Peyer's patch (tissue), 4 donors: ENCODE data around the gene KLHL18. TPM values are rescaled to one million over a fixed set of nuclear protein-coding genes. Genes with fewer than 3 reads are reported as not detected.

Experiments used
- DNase-seq, 3 donors: peaks; one replicate each; pipeline ENCODE4 v3.0.0-alpha.2; 2017 to 2019
- H3K27ac ChIP-seq, 4 donors: fragments of 200-600 bp; sonication (generic); one replicate each; pipeline ENCODE4 v1.5.1; 2016 to 2019
- H3K27me3 ChIP-seq, 2 donors: fragments of 200-600 bp; sonication (generic); one replicate each; pipeline ENCODE4 v1.5.1; 2019
- H3K36me3 ChIP-seq, 3 donors: fragments of 200-600 bp; sonication (generic); one replicate each; pipeline ENCODE4 v1.5.1; 2016 to 2019
- H3K4me1 ChIP-seq, 4 donors: fragments of 200-600 bp; sonication (generic); one replicate each; pipeline ENCODE4 v1.5.1; 2016 to 2019
- H3K4me3 ChIP-seq, 4 donors: fragments of 200-600 bp; sonication (generic); 1 replicate in 3 of 4; 2 replicates in 1 of 4; pipeline ENCODE4 v1.5.1; 2016 to 2019; ENCODE audit warnings: mild to moderate bottlenecking in 1 of 4
- H3K9me3 ChIP-seq, 4 donors: fragments of 200-600 bp; sonication (generic); one replicate each; pipeline ENCODE4 v1.5.1; 2016 to 2019; ENCODE audit warnings: mild to moderate bottlenecking in 1 of 4
- POLR2A ChIP-seq, 2 donors: fragments of 450-650 bp; IDR thresholded peaks; one replicate each; pipeline ENCODE4 v1.5.1; 2017; ENCODE audit warnings: antibody characterized with exemption in 2 of 2, mild to moderate bottlenecking in 2 of 2, moderate library complexity in 2 of 2
- total RNA-seq, 4 donors: library from RNA; depleted of rRNA; stranded (reverse); fragments of >200 nt; gene quantifications; one replicate each; pipeline ENCODE4 v1.1.0, GENCODE V29; 2016
- TF ChIP-seq, protein P1 (sequence below), 6 experiments: fragments of 450-650 bp in 4 of 6; fragments of 200-600 bp in 2 of 6; sonication (generic) in 1 of 6; IDR thresholded peaks; one replicate each; pipeline ENCODE4 v1.5.1; 2017 to 2019; ENCODE audit warnings: antibody characterized with exemption in 6 of 6, mild to moderate bottlenecking in 3 of 6, moderate library complexity in 1 of 6

The KLHL18 gene
- total RNA-seq, 4 donors from 2014 or later: 12.1 to 19.5 (median 16.6) TPM

DNA sequence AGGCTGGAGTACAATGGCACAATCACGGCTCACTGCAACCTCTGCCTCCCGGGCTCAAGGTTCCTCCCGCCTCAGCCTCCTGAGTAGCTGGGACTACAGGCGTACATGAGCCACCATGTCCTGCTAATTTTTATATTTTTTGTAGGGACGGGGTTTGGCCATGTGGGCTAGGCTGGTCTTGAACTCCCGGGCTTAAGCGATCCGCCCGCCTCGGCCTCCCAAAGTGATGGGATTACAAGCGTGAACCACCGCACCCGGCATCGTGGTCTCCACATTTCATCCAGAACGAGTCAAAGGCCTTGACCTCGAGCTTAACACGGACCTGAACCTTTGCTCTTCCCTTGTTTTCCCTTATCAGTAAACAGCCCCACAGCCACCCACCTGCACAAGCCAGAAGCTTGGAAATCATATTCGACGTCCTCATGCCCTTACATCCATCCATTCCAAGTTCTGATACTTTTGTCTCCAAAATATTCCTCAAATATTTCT is 96.7 kb downstream of the KLHL18 start:
- peaks cover 0 to 21% (median 5%) of the 10 kb centered on the region in 4 donors for H3K4me1 ChIP-seq
- no peaks in the 10 kb centered on the region for H3K36me3 ChIP-seq
- H3K4me3 ChIP-seq: peak overlapping the region in 3 of 4 donors; percentile 86 to 89 (median 89)
- peak overlapping the region in 3 of 4 donors; percentile 87 to 99 (median 92) for H3K27ac ChIP-seq
- TF ChIP-seq, protein P1, sequence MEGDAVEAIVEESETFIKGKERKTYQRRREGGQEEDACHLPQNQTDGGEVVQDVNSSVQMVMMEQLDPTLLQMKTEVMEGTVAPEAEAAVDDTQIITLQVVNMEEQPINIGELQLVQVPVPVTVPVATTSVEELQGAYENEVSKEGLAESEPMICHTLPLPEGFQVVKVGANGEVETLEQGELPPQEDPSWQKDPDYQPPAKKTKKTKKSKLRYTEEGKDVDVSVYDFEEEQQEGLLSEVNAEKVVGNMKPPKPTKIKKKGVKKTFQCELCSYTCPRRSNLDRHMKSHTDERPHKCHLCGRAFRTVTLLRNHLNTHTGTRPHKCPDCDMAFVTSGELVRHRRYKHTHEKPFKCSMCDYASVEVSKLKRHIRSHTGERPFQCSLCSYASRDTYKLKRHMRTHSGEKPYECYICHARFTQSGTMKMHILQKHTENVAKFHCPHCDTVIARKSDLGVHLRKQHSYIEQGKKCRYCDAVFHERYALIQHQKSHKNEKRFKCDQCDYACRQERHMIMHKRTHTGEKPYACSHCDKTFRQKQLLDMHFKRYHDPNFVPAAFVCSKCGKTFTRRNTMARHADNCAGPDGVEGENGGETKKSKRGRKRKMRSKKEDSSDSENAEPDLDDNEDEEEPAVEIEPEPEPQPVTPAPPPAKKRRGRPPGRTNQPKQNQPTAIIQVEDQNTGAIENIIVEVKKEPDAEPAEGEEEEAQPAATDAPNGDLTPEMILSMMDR (IDR thresholded peaks at IDR 0.05): no peak
- no peak for TF ChIP-seq POLR2A (IDR thresholded peaks at IDR 0.05)
- no peaks in the 10 kb centered on the region for H3K27me3 ChIP-seq
- H3K9me3 ChIP-seq: no peaks in the 10 kb centered on the region
- DNase-seq: no peak

DNA sequence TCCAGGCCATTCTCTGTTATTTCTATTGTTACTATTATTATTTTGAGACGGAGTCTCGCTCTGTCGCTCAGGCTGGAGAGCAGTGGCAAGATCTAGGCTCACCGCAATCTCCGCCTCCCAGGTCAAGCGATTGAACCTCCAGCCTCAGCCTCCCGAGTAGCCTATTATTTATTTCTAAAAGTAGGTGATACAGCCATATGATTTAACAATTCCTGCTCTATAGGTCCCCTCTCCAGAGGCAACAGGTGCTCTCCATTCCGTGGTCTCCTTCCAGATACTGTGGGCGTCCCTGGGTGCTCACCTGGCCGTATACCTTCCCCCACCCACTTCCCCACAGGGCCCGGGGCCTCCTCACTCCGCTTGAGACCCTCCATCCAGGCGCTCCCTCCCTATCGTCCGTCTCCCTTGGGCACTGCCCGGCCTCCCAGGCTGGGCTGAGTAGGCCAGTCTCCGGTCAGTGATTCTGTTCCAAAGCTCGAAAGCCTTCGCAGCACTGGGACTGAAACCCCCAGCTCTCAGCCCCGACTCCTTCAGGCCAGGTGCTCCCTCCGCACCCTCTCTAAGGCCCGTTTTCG is 97.4 kb downstream of the KLHL18 start:
- no peak for DNase-seq
- no peaks in the 10 kb centered on the region for H3K27me3 ChIP-seq
- peaks cover 0 to 21% (median 5%) of the 10 kb centered on the region in 4 donors for H3K4me1 ChIP-seq
- TF ChIP-seq, protein P1 (IDR thresholded peaks at IDR 0.05): peak in 3 of 6 experiments; percentile 16 to 24 (median 20)
- TF ChIP-seq POLR2A (IDR thresholded peaks at IDR 0.05): peak; percentile 67 to 89
- peak overlapping the region; percentile 74 to 89 (median 88) for H3K4me3 ChIP-seq
- H3K27ac ChIP-seq: peak overlapping the region; percentile 87 to 99 (median 92)
- no peaks in the 10 kb centered on the region for H3K9me3 ChIP-seq
- no peaks in the 10 kb centered on the region for H3K36me3 ChIP-seq

DNA sequence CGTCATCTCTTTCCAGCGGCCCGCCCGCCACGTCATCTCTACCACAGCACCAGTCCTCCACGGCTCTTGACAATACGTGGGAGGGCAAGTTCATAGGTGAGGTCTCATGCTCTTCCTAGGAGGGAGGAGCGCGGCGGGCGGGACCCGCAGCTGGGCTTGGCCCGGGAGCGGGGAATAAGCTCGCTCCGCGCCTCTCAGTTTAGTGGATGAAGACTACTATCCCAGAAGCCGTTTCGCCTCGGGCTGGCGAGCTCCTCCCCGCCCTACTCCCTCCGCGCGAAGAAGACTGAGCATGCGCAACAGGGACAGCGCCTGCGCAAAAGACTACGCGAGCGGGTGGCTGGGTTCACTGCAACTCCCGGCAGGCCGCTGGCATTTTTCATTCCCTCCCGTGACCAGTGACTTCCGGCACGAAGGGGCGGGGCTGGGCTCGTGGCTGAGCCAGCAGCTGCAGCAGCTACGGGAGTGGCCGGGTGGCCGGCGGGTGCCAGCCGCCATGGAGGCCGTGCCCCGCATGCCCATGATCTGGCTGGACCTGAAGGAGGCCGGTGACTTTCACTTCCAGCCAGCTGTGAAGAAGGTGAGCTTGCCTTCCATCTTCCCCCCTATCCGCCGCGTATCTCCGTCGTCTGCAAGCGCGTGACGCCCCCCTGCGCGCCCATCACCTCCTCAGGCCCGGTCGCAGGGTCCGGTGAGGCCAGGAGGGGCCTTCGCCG is 98.0 kb downstream of the KLHL18 start, which contains the start of gene PTPN23:
PTPN23 (plus strand) TSS at position 421 of the 716 bp plus-strand sequence; CDS start at position 497, 76 bp downstream.
- Histone ChIP-seq H3K9me3 (no peaks in the 10 kb centered on the region), H3K4me3 (peak within 1 kb of the TSS; percentile 74 to 89 (median 88)), H3K4me1 (peaks cover 0 to 21% (median 5%) of the 10 kb centered on the region in 4 donors), H3K27me3 (no peaks in the 10 kb centered on the region), H3K36me3 (no peaks in the 10 kb centered on the region), H3K27ac (peak within 1 kb of the TSS; percentile 87 to 99 (median 92))
- DNase-seq: peak; percentile 98 to 99 (median 99)
- peak; percentile 75 to 87 for TF ChIP-seq POLR2A (IDR thresholded peaks at IDR 0.05)
- TF ChIP-seq, protein P1 (IDR thresholded peaks at IDR 0.05): peak in 1 of 6 experiments; percentile 1

DNA sequence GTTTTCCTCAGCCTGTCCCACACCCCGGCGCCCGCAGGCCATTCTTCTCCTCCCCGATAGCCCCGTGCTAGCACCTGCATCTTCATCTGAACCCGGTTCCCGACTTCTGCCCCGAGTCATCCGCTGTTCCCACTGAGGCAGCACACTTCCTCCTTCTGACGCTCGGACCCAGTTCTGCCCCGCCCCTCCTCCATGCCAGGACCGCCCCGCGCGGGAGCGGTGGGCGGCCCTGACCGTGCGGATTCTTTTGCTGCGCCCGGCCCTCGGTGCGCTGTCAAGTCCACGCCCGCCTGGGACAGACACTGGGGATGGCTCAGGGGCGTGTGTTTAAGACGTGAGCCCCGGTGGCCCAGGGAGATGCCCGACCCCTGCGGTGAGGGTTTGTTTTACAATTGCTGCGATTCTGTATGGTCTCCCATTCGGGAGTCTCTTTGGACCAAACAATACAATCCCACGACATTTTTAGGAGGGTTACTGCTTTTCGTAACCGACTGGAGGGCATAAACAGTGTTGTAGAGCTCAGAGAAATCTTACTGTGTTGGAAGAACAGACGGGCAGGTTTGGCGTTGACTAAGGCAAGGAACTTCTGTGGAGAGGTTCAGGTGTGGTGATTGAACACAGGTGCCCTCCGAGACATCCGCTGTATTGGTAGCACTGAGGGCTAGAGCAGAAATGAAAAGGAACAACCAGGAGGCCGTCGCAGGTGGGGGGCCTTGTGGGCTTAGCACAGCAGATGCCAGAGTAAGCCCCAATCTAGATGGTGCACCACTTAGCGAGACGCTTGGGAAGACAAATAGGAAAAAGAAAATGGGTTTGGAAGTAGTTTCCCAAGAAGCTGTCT is 98.8 kb downstream of the KLHL18 start:
- TF ChIP-seq, protein P1 (IDR thresholded peaks at IDR 0.05): no peak
- no peak for TF ChIP-seq POLR2A (IDR thresholded peaks at IDR 0.05)
- Histone ChIP-seq H3K36me3 (no peaks in the 10 kb centered on the region), H3K4me3 (peak overlapping the region; percentile 74 to 89 (median 88)), H3K27ac (peak overlapping the region; percentile 87 to 99 (median 92)), H3K4me1 (peaks cover 0 to 21% (median 5%) of the 10 kb centered on the region in 4 donors), H3K27me3 (no peaks in the 10 kb centered on the region), H3K9me3 (no peaks in the 10 kb centered on the region)
- peak; percentile 87 to 93 (median 88) for DNase-seq

DNA sequence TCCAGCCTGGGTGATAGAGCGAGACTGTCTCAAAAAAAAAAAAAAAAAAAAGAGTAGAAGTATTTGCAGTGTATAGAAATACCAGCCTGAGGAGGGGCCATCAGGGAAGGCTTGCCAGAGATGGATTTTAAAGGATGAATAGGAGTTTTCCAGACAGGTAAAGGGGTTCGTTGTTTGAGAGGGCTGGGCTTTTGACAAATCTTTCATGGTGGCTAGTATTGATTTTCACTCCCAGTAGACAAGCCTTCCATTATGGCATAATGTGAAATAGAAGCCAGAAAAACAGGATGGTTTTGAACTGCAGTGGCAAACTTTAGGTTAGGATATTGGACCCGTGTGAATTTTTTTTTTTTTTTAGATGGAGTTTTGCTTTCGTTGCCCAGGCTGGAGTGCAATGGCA is 101.7 kb downstream of the KLHL18 start:
- Histone ChIP-seq H3K9me3 (no peaks in the 10 kb centered on the region), H3K36me3 (peaks cover 0 to 6% (median 0%) of the 10 kb centered on the region in 3 donors), H3K4me1 (peaks cover 0 to 15% (median 2%) of the 10 kb centered on the region in 4 donors), H3K27ac (no peak overlapping the region), H3K27me3 (no peaks in the 10 kb centered on the region), H3K4me3 (no peak overlapping the region)
- DNase-seq: no peak
- TF ChIP-seq, protein P1 (IDR thresholded peaks at IDR 0.05): no peak
- TF ChIP-seq POLR2A (IDR thresholded peaks at IDR 0.05): no peak
